ENCODE data around the gene GNAI2.

DNA sequence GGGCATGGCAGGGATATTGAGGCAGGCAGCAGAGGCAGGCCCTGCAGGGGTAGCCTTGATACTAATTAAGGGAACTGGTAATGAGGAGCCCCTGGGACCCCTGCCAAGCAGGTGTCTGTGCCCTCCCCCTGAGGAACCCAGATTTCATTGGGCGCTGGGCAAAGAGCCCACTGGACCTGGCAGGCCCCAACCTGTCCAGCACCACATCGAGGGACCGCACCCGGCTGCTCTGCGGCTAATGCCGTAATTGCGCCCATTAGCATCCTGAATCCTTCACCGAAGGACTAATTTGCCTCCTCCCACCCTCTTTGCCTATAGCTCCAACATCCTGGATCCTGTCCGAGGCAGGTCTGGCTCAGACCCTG, 19.2 kb downstream of the GNAI2 start:
- TF ChIP-seq POLR2A (IDR thresholded peaks at IDR 0.05): no peak
- TF ChIP-seq, protein P1, sequence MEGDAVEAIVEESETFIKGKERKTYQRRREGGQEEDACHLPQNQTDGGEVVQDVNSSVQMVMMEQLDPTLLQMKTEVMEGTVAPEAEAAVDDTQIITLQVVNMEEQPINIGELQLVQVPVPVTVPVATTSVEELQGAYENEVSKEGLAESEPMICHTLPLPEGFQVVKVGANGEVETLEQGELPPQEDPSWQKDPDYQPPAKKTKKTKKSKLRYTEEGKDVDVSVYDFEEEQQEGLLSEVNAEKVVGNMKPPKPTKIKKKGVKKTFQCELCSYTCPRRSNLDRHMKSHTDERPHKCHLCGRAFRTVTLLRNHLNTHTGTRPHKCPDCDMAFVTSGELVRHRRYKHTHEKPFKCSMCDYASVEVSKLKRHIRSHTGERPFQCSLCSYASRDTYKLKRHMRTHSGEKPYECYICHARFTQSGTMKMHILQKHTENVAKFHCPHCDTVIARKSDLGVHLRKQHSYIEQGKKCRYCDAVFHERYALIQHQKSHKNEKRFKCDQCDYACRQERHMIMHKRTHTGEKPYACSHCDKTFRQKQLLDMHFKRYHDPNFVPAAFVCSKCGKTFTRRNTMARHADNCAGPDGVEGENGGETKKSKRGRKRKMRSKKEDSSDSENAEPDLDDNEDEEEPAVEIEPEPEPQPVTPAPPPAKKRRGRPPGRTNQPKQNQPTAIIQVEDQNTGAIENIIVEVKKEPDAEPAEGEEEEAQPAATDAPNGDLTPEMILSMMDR (IDR thresholded peaks at IDR 0.05): no peak

All from Peyer's patch (tissue), 4 donors.